H1 (cell line): ENCODE measurements around the gene GINS2. TPM values are rescaled to one million over a fixed set of nuclear protein-coding genes. Genes with fewer than 3 reads are reported as not detected.

Source experiments
- ATF2 ChIP-seq: IDR thresholded peaks from 2 replicates; pipeline ENCODE4 v1.6.1; 2012; ENCODE audit warnings: low read length, inconsistent platforms
- CBX8 ChIP-seq: fragments of 300-800, 300-1000 bp; sonication (generic); IDR thresholded peaks from 2 replicates; pipeline ENCODE4 v1.7.1; 2016; ENCODE audit warnings: low read depth, low read length, borderline replicate concordance
- CTBP2 ChIP-seq: IDR thresholded peaks from 2 replicates; pipeline ENCODE4 v1.7.0; 2011; ENCODE audit warnings: borderline replicate concordance, mild to moderate bottlenecking, moderate library complexity, mixed read lengths, low read length; ENCODE audit not compliant: insufficient read depth, insufficient read length
- GABPA ChIP-seq: IDR thresholded peaks from 2 replicates; pipeline ENCODE4 v1.6.1; 2011; ENCODE audit warnings: mild to moderate bottlenecking, low read length, moderate library complexity, borderline replicate concordance; ENCODE audit not compliant: insufficient read depth
- JUN ChIP-seq: IDR thresholded peaks from 2 replicates; pipeline ENCODE4 v1.6.1; 2011; ENCODE audit warnings: low read depth, mild to moderate bottlenecking, improper control_type of control experiment, low read length
- JUND ChIP-seq: IDR thresholded peaks from 2 replicates; pipeline ENCODE4 v1.6.1; 2011; ENCODE audit warnings: mild to moderate bottlenecking, improper control_type of control experiment, low read length
- MAX ChIP-seq: IDR thresholded peaks from 2 replicates; pipeline ENCODE4 v1.6.1; 2012; ENCODE audit warnings: inconsistent platforms
- RBBP5 ChIP-seq: IDR thresholded peaks from 2 replicates; pipeline ENCODE4 v1.7.1; 2012; ENCODE audit warnings: low read depth, mild to moderate bottlenecking, inconsistent platforms, low read length, moderate library complexity, borderline replicate concordance
- SP2 ChIP-seq: IDR thresholded peaks from 2 replicates; pipeline ENCODE4 v1.6.1; 2012; ENCODE audit warnings: mild to moderate bottlenecking, low read length, inconsistent platforms
- polyA plus RNA-seq, 7 experiments: library from polyadenylated mRNA; depleted of rRNA in 3 of 7; stranded (reverse) in 5 of 7; unstranded in 2 of 7; fragments of >200 nt in 5 of 7; fragments of 200-250 nt in 2 of 7; gene quantifications; 1 replicate in 5 of 7; 2 replicates in 1 of 7; 4 replicates in 1 of 7; pipeline versions ENCODE4 v1.2.1 to v1.2.3, GENCODE V29; 2011 to 2013; ENCODE audit warnings: missing spikeins in 2 of 7, mixed read lengths in 2 of 7
- total RNA-seq: library from RNA; stranded (reverse); fragmentation: NEBNext Ultra II Directional; extraction: Animal tissue kit (Norgen Biotek cat#: 25700); gene quantifications from 2 replicates; pipeline ENCODE4 v1.2.1, GENCODE V29; 2021

Gene GINS2
- total and polyA plus RNA-seq, 2 of the 8 experiments (the other 6 are each of a cell fraction or from before 2014, with no cell fraction given), result 29.4 to 59.1 TPM

DNA sequence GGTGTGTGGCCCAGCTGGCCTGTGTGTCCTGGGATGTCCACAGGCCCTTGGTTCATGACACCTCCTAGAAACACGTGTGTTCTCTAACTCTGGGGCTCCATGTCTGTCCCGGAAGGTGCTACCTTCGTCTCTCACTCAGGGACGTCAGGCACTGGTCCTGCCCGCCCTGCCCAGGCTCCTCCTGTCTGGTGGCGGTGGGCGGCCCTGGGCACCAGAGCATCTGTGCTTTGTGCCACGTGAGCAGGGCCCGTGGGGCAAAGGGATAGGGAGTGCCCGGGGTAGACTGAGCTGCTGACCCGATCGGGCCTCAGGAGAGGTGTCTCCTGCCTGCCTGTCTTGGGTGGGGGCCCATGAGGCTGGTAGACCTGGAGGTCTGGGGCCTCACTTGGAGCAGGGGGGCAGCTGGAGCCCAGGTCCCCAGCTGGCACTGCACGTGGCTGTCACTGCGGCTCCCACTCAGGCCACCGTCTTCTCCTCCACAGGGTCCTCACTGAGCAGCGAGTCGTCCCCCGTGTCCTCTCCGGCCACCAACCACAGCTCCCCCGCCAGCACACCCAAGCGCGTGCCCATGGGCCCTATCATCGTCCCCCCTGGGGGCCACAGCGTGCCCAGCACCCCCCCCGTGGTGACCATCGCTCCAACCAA, 40.6 kb downstream of the GINS2 start (continued):
- TF ChIP-seq SP2, result no peak
- TF ChIP-seq CTBP2, result no peak
- no peak for TF ChIP-seq JUND
- no peak for TF ChIP-seq ATF2
- TF ChIP-seq JUN, result no peak
- no peak for TF ChIP-seq CBX8
- no peak for TF ChIP-seq RBBP5
- no peak for TF ChIP-seq MAX
- no peak for TF ChIP-seq GABPA
